ENCODE data around the gene CXCL17.

- TF ChIP-seq CTCF (IDR thresholded peaks at IDR 0.05; ENCODE audit: low read depth, low read length, poor library complexity, severe bottlenecking), result no peak
- no peak for TF ChIP-seq EZH2phosphoT487 (IDR thresholded peaks at IDR 0.05; ENCODE audit: borderline replicate concordance, low read length)
Observed at GRCh38 chr19:42431486-42431885, 11.3 kb downstream of the CXCL17 start.

Data from DOHH2 (cell line).